Measurements from ENCODE around the gene ALPK3.

ALPK3 gene

GRCh38 chr15:84797212-84797611 lies 19.9 kb upstream of the ALPK3 start:
- DNase-seq (ENCODE audit: low read depth in 1 of 2, low spot score in 1 of 2) = no peak

- DNase-seq (ENCODE audit: low read depth in 1 of 2, low spot score in 1 of 2) = no peak
These were observed 19.4 kb upstream of the ALPK3 start for GRCh38 chr15:84797801-84798200.

- DNase-seq (ENCODE audit: low read depth in 1 of 2, low spot score in 1 of 2) = no peak
These were observed 18.7 kb upstream of the ALPK3 start for GRCh38 chr15:84798436-84798946.

GRCh38 chr15:84799511-84800187 lies 17.5 kb upstream of the ALPK3 start:
- no peak for DNase-seq (ENCODE audit: low read depth in 1 of 2, low spot score in 1 of 2)

GRCh38 chr15:84800365-84800806 lies 16.8 kb upstream of the ALPK3 start:
- DNase-seq (ENCODE audit: low read depth in 1 of 2, low spot score in 1 of 2) = no peak

DNA sequence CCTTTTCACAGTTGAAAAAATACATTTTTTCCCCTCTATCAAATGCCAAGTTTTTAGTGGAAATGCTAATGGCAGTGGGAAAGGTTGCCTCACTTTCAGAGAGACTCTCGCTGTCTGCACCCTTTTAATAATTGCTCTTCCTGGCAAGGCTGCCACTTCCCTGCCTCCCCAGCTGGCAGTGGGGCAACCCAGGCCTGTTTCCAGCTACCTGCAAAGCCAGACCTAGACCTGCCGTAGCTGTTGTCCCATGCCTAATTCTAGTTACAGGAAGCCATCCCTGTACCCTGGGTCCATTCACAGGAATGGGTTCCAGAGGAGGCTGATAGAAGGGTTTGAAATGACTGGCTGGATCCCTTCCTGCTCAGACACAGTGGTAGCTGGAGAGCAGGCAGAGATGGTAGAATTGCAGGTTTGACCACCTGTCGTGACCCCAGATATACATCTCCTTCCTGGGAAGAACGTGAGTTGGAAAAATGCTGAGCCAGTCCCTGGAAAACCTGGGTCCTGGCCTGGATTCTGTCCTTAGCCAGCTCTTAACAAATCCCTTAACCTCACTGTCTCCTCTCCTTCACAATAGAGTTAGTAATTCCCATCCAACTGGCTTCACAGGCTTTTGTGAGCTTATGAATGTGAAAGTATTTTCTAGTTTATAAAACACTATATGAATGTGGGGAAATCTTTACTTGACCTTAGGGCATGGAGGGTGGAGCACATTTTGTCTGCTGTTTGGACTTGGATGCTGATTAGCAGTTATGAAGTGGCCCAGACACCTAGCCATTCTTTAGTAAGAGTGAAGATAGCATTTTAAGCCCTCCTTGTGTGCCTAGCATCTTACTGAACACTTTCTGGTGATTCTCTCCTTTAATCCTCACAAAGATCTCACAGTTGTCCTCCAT lies 12.9 kb upstream of the ALPK3 start:
- DNase-seq (ENCODE audit: low read depth in 1 of 2, low spot score in 1 of 2) = no peak

GRCh38 chr15:84805221-84805620 lies 11.9 kb upstream of the ALPK3 start:
- DNase-seq (ENCODE audit: low read depth in 1 of 2, low spot score in 1 of 2) = no peak

- no peak for DNase-seq (ENCODE audit: low read depth in 1 of 2, low spot score in 1 of 2)
These were observed 9.9 kb upstream of the ALPK3 start for GRCh38 chr15:84807228-84807627.

GRCh38 chr15:84810073-84810840 lies 6.9 kb upstream of the ALPK3 start:
- no peak for DNase-seq (ENCODE audit: low read depth in 1 of 2, low spot score in 1 of 2)

- DNase-seq (ENCODE audit: low read depth in 1 of 2, low spot score in 1 of 2) = no peak
These were observed 6.0 kb upstream of the ALPK3 start for GRCh38 chr15:84811151-84811550.

GRCh38 chr15:84811828-84812227 lies 5.3 kb upstream of the ALPK3 start:
- no peak for DNase-seq (ENCODE audit: low read depth in 1 of 2, low spot score in 1 of 2)

DNA sequence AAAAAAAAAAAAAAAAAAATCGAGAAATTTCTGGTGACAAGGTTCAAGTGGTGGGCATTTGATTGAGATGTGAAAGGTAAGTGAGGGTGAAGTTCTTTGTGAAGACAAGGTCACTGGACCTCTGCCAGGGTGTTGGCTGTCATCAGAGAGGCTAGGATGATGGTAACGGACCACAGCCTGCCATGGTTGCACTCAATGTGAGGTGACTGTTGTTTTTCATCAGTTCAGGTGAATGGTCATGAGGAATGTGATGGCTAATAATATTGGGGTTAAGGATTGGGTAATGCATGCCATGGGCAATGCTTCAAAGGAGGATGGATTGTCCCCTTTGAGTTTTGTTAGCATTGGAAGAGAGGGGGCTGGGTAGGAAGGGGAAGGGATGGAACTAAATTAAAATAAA lies 4.3 kb upstream of the ALPK3 start:
- DNase-seq (ENCODE audit: low read depth in 1 of 2, low spot score in 1 of 2) = no peak

GRCh38 chr15:84813435-84813834 lies 3.7 kb upstream of the ALPK3 start:
- no peak for DNase-seq (ENCODE audit: low read depth in 1 of 2, low spot score in 1 of 2)

DNA sequence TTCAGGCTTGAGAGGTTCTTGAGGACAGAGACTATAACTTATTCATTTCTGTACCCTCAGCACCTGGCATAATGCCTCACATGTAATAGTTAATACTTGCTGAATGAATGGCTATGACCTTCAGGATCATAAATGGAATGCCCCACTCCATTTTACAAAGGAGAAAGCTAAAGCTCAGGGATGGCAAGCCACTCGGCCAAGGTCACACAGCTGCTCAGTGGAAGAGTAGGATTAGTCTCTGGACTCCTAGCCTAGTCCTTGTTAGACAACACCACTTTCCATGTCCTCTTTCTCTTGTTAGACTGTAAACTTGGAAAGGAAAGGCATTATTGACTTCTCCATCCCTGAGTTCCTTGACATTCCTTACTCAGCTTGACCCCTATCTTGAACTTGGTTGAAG lies 3.2 kb upstream of the ALPK3 start:
- DNase-seq (ENCODE audit: low read depth in 1 of 2, low spot score in 1 of 2) = no peak

DNA sequence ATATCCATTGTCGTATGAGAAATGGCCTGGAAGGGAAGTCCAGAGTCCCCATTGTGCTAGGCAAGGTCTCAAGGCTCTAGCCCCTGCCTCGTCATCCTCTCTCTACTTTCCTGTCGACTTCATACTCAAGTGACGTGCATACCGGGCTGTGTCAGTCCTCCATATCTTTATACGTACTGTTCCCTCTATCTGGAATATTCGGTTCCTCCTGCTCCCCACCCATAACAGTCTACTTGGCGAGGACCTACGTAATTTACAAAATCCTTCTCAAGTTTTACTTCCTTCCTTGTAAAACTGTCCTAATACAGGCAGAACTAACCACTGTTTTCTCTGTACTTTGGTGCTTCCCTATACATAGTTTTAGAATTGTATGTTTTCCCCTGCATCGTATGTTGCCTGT lies 2.2 kb upstream of the ALPK3 start:
- no peak for DNase-seq (ENCODE audit: low read depth in 1 of 2, low spot score in 1 of 2)

DNA sequence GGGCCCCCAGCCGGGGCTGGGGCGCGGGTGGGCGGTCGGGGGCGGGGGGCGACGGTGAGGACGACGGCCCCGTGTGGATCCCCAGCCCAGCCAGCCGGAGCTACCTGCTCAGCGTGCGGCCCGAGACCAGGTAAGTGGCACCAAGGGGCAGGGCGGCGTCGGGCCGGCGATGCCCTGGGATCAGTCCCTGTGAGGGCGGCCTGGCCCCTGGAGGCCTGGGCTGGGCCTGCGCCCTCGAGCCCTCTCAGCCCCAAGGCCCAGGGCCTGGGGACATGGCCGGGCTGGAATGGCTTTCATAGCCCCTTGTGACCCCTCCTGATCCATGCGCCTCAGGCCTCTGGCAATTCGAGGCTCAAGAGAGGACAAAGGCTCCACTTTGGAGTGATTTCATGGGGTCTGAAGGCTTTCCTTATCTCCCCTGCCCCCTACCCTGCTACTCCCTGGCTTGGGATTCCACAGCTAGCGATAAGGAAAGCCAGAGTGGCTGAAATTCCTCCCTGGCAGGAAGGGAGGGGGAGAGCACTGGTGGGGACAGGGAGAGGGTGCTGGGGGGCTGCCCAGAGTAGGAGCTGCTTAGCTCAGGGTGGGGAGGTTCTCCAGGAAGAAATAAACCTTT lies 418 bp downstream of the ALPK3 start:
- no peak for DNase-seq (ENCODE audit: low read depth in 1 of 2, low spot score in 1 of 2)

DNA sequence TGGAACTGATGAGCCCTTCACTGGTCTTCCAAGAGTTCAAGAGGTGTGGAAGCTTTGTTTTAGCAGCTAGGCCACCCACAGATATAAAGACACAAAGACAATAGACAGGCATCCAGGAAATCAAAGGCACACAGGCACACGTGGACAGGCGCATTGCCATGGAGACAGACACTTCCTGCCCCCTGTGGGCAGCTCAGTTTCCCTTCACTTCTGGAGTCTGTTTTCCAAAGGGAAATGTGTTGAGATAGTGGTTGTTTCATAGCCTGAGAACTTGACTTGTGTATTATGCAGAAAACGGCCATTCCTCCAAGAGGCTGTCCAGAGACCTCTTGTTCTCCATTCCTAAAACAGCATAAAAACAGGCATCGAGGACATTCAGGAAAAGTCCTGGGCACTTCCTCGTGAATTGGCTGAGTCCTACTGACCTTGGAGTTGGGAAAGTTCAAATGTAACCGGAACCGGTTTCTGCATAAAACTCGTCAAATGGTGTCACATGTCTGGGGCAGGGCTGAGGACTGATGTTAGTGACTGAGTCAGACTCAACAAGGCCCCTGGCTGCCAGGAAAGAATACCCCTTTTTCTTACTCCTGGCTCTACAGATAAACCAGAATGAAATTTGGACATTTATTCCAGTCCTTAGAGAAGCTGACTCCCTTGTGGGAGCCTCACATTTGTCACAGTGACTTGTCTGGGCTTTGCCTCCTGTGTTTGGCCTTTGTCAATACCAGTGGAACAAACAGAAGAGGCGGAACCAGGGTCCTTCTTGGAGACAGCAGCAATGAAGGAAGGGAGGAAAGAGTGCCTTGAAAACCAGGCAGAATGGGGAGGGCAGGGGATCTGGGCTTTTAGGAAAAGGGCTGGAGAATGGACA lies 1.3 kb downstream of the ALPK3 start:
- DNase-seq (ENCODE audit: low read depth in 1 of 2, low spot score in 1 of 2) = no peak

GRCh38 chr15:84819291-84819768 lies 2.2 kb downstream of the ALPK3 start:
- DNase-seq (ENCODE audit: low read depth in 1 of 2, low spot score in 1 of 2) = no peak

GRCh38 chr15:84819791-84820190 lies 2.6 kb downstream of the ALPK3 start:
- DNase-seq (ENCODE audit: low read depth in 1 of 2, low spot score in 1 of 2) = no peak

GRCh38 chr15:84821501-84822021 lies 4.4 kb downstream of the ALPK3 start:
- no peak for DNase-seq (ENCODE audit: low read depth in 1 of 2, low spot score in 1 of 2)

Data from stimulated activated CD4-positive, alpha-beta T cell treated with anti-CD3 and anti-CD28 coated beads, Interleukin-15, amount 100 ng/mL, for 1 hour (primary cell).